Dedifferentiated amniotic fluid mesenchymal stem cell (primary cell): ENCODE data around the gene ZRANB2.
A peak's percentile ranks its signal among the peaks of the same experiment; 100 is the strongest.

Experiments used
- DNase-seq: peaks from one replicate; pipeline ENCODE4 v3.0.0-alpha.2; 2016; ENCODE audit errors: extremely low spot score

Gene ZRANB2, protein sequence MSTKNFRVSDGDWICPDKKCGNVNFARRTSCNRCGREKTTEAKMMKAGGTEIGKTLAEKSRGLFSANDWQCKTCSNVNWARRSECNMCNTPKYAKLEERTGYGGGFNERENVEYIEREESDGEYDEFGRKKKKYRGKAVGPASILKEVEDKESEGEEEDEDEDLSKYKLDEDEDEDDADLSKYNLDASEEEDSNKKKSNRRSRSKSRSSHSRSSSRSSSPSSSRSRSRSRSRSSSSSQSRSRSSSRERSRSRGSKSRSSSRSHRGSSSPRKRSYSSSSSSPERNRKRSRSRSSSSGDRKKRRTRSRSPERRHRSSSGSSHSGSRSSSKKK

DNA sequence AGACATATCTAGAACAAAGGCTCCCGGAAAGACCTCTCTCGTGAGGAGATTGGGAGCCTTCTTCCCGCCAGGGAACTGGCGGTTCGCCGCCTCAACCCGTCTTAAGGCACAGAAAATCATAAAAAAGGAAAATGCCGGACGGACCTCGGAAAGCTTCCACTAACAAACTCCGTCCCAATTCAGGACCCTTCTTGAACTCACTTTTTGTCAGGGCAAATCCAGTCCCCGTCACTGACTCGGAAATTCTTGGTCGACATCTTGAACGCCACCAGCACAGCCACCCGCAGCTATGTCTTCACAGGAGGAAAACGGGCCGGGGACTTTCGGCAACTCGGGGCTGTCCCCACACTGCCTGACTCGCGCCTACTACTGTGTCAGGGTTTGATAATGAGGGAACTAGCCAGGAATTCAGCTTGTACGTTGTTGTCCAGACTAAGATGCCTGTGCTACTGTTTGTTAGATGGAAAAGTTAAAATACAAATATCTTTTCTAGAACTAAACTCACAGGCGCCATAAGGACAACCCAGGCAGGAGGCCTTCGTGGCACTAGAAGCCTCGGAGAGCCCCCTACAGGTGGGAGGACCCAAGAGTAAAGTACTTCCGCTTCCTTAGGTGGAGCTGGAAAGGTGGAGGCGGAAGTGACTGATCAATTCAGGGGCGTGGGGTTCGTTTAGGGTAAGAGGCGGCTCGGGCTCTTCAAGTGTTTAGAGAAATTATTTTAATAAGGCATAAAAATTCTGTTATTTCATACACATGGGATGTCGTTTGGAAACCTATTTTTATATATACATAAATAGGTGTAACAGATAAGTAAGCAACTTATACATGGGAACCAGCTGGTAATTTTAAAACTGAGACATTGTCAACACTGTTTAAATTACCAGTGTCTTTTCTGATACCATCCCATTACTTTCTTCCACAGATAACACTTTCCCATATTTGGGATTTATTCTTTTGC is at the start of gene ZRANB2:
Gene ZRANB2, minus strand, starts transcription at position 297 of the 958 bp plus-strand sequence. Its CDS starts 40 bp downstream, at position 257.
- peak; percentile 97 for DNase-seq

DNA sequence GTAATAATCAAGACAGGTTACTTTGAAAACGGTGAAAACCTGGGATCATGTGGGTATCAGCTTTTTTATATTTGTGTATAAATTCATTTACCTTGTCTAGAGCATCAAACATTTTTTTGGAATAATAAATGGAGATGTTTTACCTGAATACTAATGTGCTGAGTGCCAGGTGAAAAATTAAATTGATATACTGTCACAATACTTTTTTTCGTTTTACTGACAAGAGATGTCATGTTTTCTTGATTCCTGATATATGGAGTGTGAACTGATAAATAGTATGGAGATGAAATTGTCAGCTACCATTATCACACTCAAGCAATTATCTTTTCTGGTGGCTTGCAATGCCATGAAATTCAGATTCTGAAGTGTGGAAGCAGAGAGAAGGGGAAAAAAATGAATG is 47.2 kb upstream of the ZRANB2 start:
- DNase-seq, result no peak

DNA sequence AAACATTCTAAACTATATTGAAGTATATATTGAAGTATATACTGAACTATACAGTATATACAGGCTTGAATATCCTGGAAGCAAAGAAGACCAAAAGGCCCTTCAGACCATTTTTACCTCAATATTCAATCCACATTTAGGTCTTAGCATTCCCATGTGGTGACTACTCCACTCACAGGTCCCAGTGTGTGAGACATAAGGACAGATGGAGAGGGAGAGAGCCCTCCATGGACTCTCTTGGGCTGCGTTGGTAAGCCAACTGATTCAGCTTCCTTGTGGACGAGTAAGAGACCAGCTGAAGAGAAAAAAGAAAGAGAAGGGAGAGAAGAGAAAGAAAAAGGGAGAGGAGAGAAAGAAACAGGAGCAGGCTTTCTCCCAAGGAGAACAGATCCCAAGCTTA is 37.3 kb upstream of the ZRANB2 start:
- no peak for DNase-seq

DNA sequence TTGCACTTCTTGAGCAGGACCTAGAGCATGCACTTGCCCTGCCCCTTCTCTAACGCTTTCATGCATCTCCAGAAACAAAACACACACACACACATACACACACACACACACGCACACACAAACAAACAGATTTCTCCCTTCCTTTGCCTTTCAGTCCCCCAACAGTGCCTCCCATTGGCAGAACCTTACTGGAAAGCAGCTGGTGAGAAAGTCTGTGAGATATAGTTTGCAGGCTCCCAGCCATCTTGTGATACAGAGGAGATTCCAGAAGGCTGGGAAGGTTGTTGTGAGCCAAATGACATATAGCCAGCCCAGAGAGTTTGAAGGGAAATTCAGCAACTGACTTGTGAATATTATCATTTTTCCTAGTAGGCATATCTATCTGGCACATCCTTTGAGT is 35.9 kb upstream of the ZRANB2 start:
- no peak for DNase-seq

DNA sequence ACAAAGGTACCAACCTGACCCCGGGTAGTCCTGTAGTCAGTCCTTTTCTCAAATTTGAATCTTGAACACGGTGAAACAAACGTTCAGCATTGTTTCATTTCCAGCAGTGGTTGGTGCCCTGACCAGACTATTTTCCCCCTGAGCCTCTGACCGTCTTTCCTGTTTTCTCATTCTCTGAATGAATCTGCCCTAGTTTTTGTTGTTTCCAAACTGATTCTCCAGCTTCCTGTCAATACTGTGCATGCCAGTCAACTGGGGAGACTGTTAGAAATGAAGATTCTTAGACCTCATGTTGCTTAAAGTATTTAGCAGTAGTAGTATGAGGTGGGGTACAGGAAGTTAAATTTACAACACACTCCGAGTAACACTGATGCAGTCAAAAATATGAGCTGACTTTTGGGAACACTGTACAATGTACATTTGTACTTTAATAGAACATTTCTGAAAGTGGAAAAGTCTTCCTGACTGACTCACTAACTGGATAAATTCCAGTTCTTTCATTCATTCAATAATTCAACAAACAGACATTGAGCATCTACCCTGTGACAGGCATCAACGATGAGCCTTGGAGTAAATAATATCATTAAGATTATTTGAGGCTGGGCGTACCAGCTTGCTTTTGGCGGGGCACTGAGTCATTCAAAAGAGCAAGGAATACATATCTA is 26.0 kb upstream of the ZRANB2 start:
- no peak for DNase-seq

DNA sequence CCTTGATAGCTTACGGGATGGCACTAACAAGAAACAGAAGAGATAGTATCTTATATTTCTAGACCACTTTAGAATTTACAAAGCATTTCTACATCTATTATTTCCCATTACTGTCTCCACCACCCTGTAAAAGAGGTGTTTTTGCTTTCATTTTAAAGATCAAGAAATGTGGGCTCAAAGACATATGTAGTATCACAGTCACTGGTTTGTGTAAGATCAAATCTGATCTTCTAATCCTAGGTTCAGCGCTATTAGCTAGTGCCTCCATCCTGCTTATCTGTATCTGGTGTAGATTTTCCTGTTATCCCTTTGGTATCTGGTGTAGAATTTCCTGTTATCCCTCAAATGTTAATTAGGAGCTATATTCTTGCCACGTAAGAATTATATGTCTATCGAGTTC is 23.6 kb upstream of the ZRANB2 start:
- no peak for DNase-seq

DNA sequence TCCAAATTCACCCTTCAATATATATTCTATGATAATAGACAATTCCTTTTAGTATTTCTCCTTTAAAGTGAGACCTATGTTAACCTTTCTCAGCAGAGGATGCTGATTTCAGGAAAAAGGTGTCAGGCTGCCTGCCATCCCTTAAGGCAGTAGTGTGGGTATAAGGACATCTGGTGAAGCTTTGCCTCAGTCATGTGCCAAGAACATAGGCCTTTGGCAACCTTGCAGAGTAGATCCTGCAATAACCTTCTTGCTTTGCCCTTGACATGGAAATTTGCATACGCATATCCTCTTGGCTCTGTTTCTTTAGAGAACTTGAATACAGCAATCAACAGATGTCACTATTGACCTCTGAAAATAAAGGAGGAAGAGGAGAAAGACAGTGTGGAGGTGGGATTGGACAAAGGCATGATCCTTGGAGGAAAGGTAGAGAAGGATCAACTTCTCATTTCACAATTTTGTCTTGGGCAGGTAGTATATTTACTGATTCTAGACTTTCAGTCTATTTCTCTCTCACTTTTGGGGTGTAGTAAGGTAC is 21.1 kb upstream of the ZRANB2 start:
- no peak for DNase-seq

DNA sequence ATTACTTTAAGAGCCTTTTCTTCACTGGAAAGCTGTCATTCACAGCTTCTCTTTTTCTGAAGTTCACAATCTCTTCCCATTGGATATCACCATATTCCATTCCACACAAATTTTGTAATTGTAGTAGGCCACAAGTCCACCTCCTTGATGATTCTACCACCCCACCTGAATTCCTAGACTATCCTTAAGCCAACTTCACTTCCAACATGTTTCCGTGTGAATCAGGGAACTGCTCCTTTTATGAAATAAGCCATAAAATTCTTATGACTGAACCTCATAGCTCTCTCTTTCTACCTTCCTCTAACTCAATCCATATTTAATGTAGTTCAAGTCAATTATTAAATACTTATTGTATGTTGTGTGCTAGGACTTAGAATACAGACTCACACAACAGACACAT is 16.6 kb upstream of the ZRANB2 start:
- no peak for DNase-seq

DNA sequence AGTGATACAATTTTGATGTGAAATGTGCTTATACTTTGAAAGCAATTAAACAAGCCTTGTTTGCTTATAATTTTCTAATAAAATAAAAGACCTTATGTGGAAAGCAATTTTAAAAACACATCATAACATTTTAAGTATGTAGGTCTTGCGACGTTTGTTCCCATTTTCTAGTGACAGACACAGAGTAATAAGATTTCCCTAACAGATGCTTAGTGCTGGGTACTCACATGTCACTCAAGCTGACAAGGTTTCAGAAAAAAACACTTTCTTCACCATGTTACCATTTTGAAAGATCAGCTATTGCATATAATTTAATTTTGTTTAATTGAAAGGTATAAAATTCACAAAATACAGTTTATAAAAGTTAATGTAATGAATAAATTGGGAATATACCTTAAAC is 14.1 kb upstream of the ZRANB2 start:
- no peak for DNase-seq

DNA sequence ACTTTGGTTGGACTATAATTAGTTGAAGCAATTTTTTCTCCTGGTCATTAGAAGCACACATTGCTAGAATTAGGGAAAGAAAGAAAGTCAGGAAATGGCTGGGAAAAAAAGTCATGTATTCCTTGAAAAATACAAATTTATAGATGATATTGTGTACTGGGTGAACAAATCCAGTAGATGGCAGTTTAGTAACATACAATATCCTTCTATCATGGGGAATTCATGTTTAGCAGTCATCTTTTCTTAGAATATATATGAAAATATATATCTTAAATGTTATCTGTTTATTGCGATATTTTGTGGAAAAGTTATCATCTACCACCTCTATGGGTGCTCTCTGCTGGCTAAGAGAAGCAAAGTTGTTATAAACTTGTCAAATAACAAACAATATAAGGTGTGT is 13.1 kb upstream of the ZRANB2 start:
- DNase-seq, result peak; percentile 36

DNA sequence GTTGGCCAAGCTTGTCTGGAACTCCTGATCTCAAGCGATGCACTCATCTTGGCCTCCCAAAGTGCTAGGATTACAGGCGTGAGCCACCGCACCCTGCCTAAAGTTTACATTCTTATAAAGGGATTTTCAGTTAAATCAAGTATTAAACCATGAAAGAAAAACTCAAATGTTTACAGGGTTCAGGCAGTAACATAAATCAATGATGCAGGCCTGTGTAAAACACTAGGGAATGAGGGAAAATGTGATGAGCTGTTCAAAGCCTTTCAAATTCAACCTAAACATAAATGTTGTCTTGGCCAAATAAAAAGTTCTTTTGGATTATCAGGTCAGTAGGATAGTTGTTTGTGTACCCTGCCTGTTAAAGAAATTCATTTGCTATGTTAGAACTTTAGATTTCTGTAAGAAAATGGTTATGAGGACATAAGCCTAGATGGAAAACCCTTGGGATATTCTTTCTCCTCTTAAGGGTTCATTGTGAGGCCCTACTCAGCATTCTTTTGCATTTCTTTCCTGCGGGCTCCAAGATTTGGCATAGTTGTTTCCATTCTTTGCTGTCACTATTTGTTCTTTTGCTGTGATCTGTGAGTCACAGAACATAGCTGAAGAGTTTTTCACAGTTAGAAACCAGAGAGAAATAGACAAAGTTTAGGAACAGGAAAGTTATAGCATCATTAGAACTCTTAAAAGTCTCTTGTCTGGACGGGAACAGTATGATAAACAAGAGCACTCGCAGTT is 8.9 kb upstream of the ZRANB2 start:
- peak; percentile 79 for DNase-seq

DNA sequence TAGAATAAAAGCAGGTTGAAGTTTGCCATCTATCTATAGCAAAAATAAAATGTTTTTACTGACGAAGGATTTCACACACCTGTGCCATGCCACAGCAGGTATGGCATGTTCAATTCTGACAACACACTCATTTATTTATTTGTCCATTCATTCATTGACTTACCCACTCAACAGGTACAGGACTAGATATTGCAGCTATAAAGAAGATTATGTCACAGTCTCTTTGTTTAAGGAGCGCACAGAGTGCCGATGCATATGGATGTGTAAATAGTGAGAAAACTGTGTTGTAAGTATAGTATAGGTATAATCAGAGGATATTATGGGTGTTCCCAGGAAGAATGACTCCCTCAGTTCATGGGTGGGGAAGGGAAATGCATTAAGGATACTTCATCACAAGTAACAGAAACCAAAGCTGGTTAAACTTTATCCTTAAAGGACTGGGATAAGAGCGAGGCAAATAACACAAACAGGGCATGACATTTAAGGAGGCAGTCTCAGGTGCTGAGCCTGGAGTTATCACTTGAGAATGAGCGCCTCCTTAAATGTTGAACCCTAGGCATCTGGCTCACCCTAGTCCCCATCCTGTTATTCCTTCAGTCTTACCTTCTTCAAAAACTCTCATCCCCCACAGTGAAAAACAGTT is 7.9 kb upstream of the ZRANB2 start:
- no peak for DNase-seq

DNA sequence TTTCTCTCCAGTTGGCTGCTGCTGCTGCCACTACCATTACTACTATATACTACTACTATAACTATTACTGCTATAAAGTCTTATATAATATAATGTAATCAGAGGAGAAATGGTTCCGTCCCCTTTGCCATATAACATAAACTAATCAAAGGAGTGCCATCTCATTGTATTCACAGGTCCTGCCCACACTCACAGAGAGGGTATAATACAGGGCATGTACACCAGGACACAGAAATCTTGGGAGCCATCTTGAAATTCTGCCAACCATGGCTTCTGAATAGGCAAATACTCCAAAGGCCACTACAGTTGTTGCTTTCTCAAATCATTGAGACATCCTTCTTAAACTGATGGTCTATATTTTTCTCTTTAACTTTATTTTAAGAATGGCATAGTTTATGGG is 6.9 kb upstream of the ZRANB2 start:
- DNase-seq, result no peak

DNA sequence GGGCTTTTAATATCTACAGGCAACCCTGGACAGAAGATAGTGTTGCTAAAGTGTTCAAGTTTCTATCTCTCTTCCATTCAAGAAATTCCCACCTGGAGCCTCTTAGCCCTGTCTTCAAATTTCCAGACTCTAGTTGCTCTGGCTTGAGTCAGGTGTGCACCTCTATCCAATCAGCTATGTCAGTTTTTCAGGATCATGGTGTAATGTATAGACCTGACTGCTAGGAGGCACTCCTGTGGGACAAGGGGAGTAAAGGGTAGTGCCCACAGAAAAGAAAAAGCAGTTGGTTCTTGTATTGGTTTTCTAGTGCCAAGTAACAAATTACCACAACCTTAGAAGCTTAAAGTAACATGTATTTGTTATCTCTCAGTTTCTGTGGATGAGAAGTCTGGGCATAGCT is 6.2 kb upstream of the ZRANB2 start:
- no peak for DNase-seq

DNA sequence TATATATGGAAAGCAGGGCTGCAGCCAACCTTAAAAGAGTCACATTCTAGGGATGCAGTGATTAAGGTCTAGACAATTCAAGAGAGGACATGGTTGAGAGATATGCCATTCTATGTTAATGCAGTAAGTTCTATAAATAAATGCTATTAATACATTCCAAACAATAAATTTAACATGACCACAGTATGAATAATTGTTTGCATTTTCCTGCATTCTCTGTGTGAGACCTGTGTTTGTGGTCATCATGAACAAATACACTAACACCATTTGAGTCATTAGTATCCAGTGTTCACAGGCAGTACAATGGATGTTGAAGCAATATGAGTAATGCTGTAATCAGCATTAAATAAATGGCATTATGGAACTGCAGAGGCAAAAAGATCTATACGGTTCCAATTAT is 5.5 kb upstream of the ZRANB2 start:
- DNase-seq, result no peak

DNA sequence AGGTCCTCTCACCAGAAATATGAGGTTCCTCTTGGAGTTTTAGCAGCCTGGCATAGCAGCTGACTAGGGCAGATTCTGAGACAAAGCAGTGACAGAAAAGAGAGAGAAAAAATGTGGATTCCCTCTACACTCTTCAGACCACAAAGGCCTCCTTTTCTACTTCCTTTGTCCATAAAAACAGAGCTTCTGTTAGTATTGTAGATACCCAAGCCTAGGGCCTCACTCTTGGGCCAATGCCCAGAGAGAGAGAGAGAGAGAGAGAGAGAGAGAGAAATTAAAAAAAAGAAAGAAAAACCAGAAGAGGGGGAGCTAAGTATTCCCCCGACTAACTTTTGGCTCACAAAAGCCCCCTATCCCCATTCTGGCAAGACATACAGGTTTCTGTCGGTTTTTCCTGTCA is 2.4 kb upstream of the ZRANB2 start:
- no peak for DNase-seq

DNA sequence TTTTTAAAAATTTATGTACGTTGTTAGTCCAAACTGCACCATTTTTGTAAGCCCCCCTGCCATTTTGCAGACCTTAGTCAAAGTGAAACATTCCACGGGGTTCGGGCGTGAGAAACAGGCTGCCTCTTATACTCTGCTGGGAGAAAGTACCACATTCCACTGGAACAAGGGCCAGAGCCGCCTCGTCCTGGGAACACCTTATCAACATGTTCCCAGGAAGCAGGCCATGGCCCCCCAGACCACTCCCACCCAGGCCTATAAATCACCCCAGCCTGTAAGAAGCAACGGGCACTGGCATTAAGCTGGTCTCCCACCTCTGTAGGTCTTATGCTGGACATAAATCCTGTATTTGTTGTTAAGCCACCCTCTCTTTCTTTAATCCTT is 854 bp upstream of the ZRANB2 start:
- no peak for DNase-seq

DNA sequence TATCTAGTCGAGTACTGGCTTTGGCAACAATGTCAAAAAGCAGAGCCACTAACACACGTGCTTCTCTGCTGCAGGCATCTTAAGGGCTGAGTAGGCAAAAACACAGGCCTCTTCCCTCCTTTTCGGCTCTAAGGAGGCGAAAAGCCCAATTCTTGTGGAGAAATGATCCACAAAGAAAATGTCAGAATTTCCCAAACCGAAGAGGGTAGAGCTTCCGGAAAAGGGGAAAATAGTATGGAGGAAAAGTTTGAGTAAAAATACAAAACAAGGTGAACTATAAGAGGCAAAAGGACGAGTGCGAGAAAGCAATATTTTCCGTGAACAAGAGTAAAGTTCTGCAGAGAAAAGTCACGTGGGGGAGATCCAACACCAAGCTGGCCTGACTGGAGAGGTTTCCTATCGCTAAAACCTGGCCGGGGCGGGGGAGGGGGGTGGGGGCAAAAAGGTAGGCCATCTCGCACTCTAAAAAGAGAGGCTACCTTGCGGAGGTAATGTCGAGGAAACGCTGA is 551 bp downstream of the ZRANB2 start:
- no peak for DNase-seq

DNA sequence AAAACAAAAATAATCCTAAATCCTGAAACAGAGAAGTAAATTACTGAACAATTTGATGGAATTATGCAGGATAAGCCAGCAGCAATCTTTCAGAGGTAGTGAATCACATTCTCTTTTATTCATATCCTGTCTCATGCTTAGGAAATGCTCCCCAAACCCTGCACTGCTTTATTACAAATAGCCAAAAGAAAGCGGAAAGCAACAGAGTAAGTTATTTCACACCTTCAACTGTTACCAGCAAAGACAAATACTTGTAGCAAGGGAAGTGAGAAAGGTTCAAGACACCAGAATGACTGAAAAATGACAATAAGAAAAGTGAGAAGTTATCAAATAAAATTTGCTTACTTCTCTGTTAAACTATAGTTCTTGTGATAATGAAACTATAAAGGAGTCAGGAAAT is 6.2 kb downstream of the ZRANB2 start:
- DNase-seq, result no peak

DNA sequence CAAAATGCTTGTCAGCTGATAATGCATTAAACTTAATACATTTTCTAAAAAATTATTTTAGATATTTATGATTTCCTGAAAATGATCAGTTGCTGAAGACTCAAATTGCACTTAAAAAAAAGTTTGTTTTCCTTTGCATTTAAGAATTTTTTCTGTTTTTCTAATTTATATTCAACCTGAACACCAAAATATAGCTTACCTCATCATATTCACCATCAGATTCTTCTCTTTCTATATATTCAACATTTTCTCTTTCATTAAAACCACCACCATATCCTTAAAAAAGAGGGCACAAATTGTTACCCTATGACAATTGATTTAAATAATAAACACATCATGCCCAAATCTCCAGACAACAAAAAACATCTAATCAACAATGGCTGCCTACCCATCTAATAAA is 8.6 kb downstream of the ZRANB2 start:
- no peak for DNase-seq

DNA sequence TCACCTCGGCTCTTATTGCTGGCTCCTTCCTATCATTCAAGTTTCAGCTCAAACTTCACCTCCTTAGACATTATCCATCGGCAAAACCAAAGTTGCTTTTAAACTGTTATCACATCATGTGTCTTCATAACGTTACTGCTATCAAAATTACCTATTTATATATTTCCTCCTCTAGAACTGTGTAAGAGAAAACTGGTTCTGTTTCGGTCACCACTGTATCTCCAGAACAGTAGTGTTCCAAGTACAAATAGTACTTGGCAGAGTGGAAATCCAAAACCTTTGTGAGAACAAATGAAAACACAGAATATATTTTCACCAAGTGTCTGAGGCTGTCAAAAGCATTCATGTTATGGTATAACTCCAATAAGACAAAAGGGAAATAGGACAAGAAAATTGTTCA is 9.1 kb downstream of the ZRANB2 start:
- no peak for DNase-seq
